Stimulated activated CD4-positive, alpha-beta T cell treated with anti-CD3 and anti-CD28 coated beads, Interleukin-2, amount 100 ng/mL, for 24 hours (primary cell): Measurements from ENCODE around the gene MYH6.
"Not testable (repeated sequence)": the region's sequence is repeated elsewhere in the genome, so short reads cannot be mapped to it uniquely, and the experiment has no call there.

Source experiments
- DNase-seq, 2 donors: peaks; one replicate each; pipeline ENCODE4 v3.0.0-alpha.2; 2020

MYH6 gene

GRCh38 chr14:23389871-23390270 lies 18.2 kb downstream of the MYH6 start:
- DNase-seq: not testable (repeated sequence)

- DNase-seq: no peak
Observed at GRCh38 chr14:23389396-23389795, 18.7 kb downstream of the MYH6 start.

GRCh38 chr14:23388996-23389395 lies 19.1 kb downstream of the MYH6 start:
- DNase-seq: no peak

- no peak for DNase-seq
Observed at GRCh38 chr14:23387916-23388882, 19.9 kb downstream of the MYH6 start.

- DNase-seq: no peak
Observed at GRCh38 chr14:23386999-23387398, 21.1 kb downstream of the MYH6 start.

GRCh38 chr14:23386266-23386657 lies 21.8 kb downstream of the MYH6 start:
- not testable (repeated sequence) for DNase-seq

GRCh38 chr14:23385642-23386265 lies 22.3 kb downstream of the MYH6 start:
- DNase-seq: no peak

GRCh38 chr14:23385244-23385641 lies 22.8 kb downstream of the MYH6 start:
- no peak for DNase-seq

GRCh38 chr14:23384364-23385080 lies 23.6 kb downstream of the MYH6 start:
- no peak for DNase-seq

GRCh38 chr14:23382731-23383440 lies 25.2 kb downstream of the MYH6 start:
- DNase-seq: no peak

GRCh38 chr14:23382276-23382675 lies 25.8 kb downstream of the MYH6 start:
- DNase-seq: no peak

- no peak for DNase-seq
Observed at GRCh38 chr14:23381871-23382270, 26.2 kb downstream of the MYH6 start.

- DNase-seq: no peak
Observed at GRCh38 chr14:23380976-23381375, 27.1 kb downstream of the MYH6 start.

- DNase-seq: no peak
Observed at GRCh38 chr14:23380197-23380914, 27.7 kb downstream of the MYH6 start.

GRCh38 chr14:23379366-23380196 lies 28.5 kb downstream of the MYH6 start:
- peak; percentile 72 to 74 for DNase-seq

GRCh38 chr14:23378612-23379220 lies 29.4 kb downstream of the MYH6 start:
- no peak for DNase-seq

GRCh38 chr14:23377573-23378563 lies 30.2 kb downstream of the MYH6 start:
- no peak for DNase-seq

GRCh38 chr14:23377198-23377550 lies 30.9 kb downstream of the MYH6 start:
- no peak for DNase-seq

GRCh38 chr14:23376482-23377197 lies 31.4 kb downstream of the MYH6 start, which contains the start of gene CMTM5:
TSS of gene CMTM5 (plus strand) at chr14:23377046. CDS start at chr14:23377252, 206 bp downstream.
- no peak for DNase-seq
